HL-60 (cell line): ENCODE measurements around the gene ENSA.

Source experiments
- DNase-seq, 2 experiments: peaks; one replicate each; pipeline ENCODE4 v3.0.0-alpha.2; 2010 to 2020; ENCODE audit warnings: low read depth in 1 of 2, low spot score in 1 of 2
- H3K27ac ChIP-seq: fragments of 250-450 bp; sonication (Bioruptor Pico); replicated peaks from 2 replicates; pipeline ENCODE4 v1.5.1; 2020; ENCODE audit warnings: mild to moderate bottlenecking, moderate library complexity
- H3K27me3 ChIP-seq: fragments of 250-450 bp; sonication (Bioruptor Pico); 2 replicates; pipeline ENCODE4 v1.5.1; 2021; ENCODE audit warnings: mild to moderate bottlenecking, moderate library complexity; ENCODE audit not compliant: insufficient read depth, poor library complexity, severe bottlenecking
- H3K4me3 ChIP-seq: replicated peaks from 2 replicates; pipeline ENCODE4 v1.5.1; 2011; ENCODE audit warnings: mild to moderate bottlenecking, control low read depth, low read length; ENCODE audit not compliant: insufficient read depth
- CTCF ChIP-seq: IDR thresholded peaks from one replicate; pipeline ENCODE4 v1.5.1; 2011; ENCODE audit warnings: low read length, control low read depth, inconsistent platforms; ENCODE audit not compliant: insufficient read depth
- GABPA ChIP-seq: IDR thresholded peaks from 2 replicates; pipeline ENCODE4 v1.6.1; 2012; ENCODE audit warnings: low read depth
- POLR2AphosphoS5 ChIP-seq: IDR thresholded peaks from 2 replicates; pipeline ENCODE4 v1.6.1; 2012; ENCODE audit warnings: low read depth
- REST ChIP-seq: IDR thresholded peaks from 2 replicates; pipeline ENCODE4 v1.6.1; 2012; ENCODE audit warnings: low read depth; ENCODE audit not compliant: insufficient replicate concordance
- SPI1 ChIP-seq: IDR thresholded peaks from 2 replicates; pipeline ENCODE4 v1.6.1; 2012; ENCODE audit warnings: low read depth, mild to moderate bottlenecking, borderline replicate concordance

ENSA gene

GRCh38 chr1:150663321-150663720, 33.9 kb upstream of the ENSA start:
- Histone ChIP-seq H3K4me3 (no peak overlapping the region), H3K27ac (no peak overlapping the region), H3K27me3 (no peaks in the 10 kb centered on the region)
- TF ChIP-seq SPI1 (no peak), REST (no peak), GABPA (no peak), CTCF (no peak), POLR2AphosphoS5 (no peak)
- DNase-seq: no peak

- TF ChIP-seq SPI1 (no peak), POLR2AphosphoS5 (no peak), GABPA (no peak), CTCF (no peak), REST (no peak)
- no peak overlapping the region for H3K27ac ChIP-seq
- no peak for DNase-seq
- H3K27me3 ChIP-seq: no peaks in the 10 kb centered on the region
- H3K4me3 ChIP-seq: no peak overlapping the region
Measured at GRCh38 chr1:150662811-150663210, 33.4 kb upstream of the ENSA start.

GRCh38 chr1:150661156-150661555, 31.7 kb upstream of the ENSA start:
- no peak overlapping the region for H3K4me3 ChIP-seq
- H3K27ac ChIP-seq: no peak overlapping the region
- DNase-seq: no peak
- H3K27me3 ChIP-seq: no peaks in the 10 kb centered on the region
- TF ChIP-seq SPI1: no peak
- no peak for TF ChIP-seq GABPA
- TF ChIP-seq REST: no peak
- no peak for TF ChIP-seq POLR2AphosphoS5
- no peak for TF ChIP-seq CTCF
